Duodenal mucosa (tissue), 2 donors: ENCODE measurements around the gene PDP2.

Experiments
- H3K27ac ChIP-seq: one replicate; pipeline ENCODE4 v1.7.0; 2013; ENCODE audit warnings: low read depth, low read length
- H3K27me3 ChIP-seq, 2 donors: one replicate each; pipeline ENCODE4 v1.7.0; 2013; ENCODE audit warnings: low read length in 2 of 2, control low read depth in 1 of 2; ENCODE audit not compliant: insufficient read depth in 2 of 2, control insufficient read depth in 1 of 2
- H3K36me3 ChIP-seq, 2 donors: one replicate each; pipeline ENCODE4 v1.7.0; 2013; ENCODE audit warnings: low read length in 2 of 2, control low read depth in 1 of 2; ENCODE audit not compliant: insufficient read depth in 2 of 2, control insufficient read depth in 1 of 2
- H3K4me1 ChIP-seq, 2 donors: one replicate each; pipeline ENCODE4 v1.7.0; 2013; ENCODE audit warnings: low read length in 2 of 2, control low read depth in 1 of 2; ENCODE audit not compliant: insufficient read depth in 2 of 2, control insufficient read depth in 1 of 2
- H3K4me3 ChIP-seq, 2 donors: one replicate each; pipeline ENCODE4 v1.7.0; 2013; ENCODE audit warnings: low read length in 2 of 2, low read depth in 1 of 2
- H3K9ac ChIP-seq, 2 donors: one replicate each; pipeline ENCODE4 v1.7.0; 2013; ENCODE audit warnings: low read length in 2 of 2, low read depth in 1 of 2
- H3K9me3 ChIP-seq, 2 donors: one replicate each; pipeline ENCODE4 v1.7.0; 2013; ENCODE audit warnings: low read length in 2 of 2, control low read depth in 1 of 2; ENCODE audit not compliant: control insufficient read depth in 1 of 2

PDP2 gene

GRCh38 chr16:66918803-66919568 lies 38.7 kb downstream of the PDP2 start, which contains the start of gene CDH16:
CDH16 (minus strand) TSS chr16:66918885; CDS start chr16:66918065, 820 bp downstream.
- Histone ChIP-seq H3K27ac (peak within 1 kb of the TSS; percentile 23), H3K27me3 (peaks cover under 1 to 2% of the 10 kb centered on the region in 2 donors), H3K9me3 (no peaks in the 10 kb centered on the region), H3K36me3 (no peaks in the 10 kb centered on the region), H3K9ac (no peak within 1 kb of the TSS), H3K4me3 (no peak within 1 kb of the TSS), H3K4me1 (peaks cover 18 to 28% of the 10 kb centered on the region in 2 donors)

GRCh38 chr16:66919569-66920298 lies 39.4 kb downstream of the PDP2 start:
- Histone ChIP-seq H3K4me3 (no peak overlapping the region), H3K27ac (peak overlapping the region; percentile 23), H3K9ac (no peak overlapping the region), H3K36me3 (no peaks in the 10 kb centered on the region), H3K9me3 (no peaks in the 10 kb centered on the region), H3K4me1 (peaks cover 18 to 33% of the 10 kb centered on the region in 2 donors), H3K27me3 (peaks cover 4 to 5% of the 10 kb centered on the region in 2 donors)

- H3K4me3 ChIP-seq, result no peak overlapping the region
- peaks cover 18 to 35% of the 10 kb centered on the region in 2 donors for H3K4me1 ChIP-seq
- peaks cover 4 to 5% of the 10 kb centered on the region in 2 donors for H3K27me3 ChIP-seq
- no peak overlapping the region for H3K9ac ChIP-seq
- no peaks in the 10 kb centered on the region for H3K36me3 ChIP-seq
- no peaks in the 10 kb centered on the region for H3K9me3 ChIP-seq
- H3K27ac ChIP-seq, result no peak overlapping the region
Measured at GRCh38 chr16:66920299-66920590, 39.9 kb downstream of the PDP2 start.

- H3K9ac ChIP-seq, result no peak overlapping the region
- no peak overlapping the region for H3K27ac ChIP-seq
- H3K27me3 ChIP-seq, result peaks cover 4 to 5% of the 10 kb centered on the region in 2 donors
- H3K9me3 ChIP-seq, result no peaks in the 10 kb centered on the region
- H3K36me3 ChIP-seq, result no peaks in the 10 kb centered on the region
- H3K4me3 ChIP-seq, result no peak overlapping the region
- H3K4me1 ChIP-seq, result peaks cover 18 to 40% of the 10 kb centered on the region in 2 donors
Measured at GRCh38 chr16:66920924-66921680, 40.8 kb downstream of the PDP2 start.

- H3K36me3 ChIP-seq, result no peaks in the 10 kb centered on the region
- H3K4me3 ChIP-seq, result no peak overlapping the region
- H3K9ac ChIP-seq, result no peak overlapping the region
- no peaks in the 10 kb centered on the region for H3K9me3 ChIP-seq
- H3K27ac ChIP-seq, result no peak overlapping the region
- H3K4me1 ChIP-seq, result peaks cover 18 to 40% of the 10 kb centered on the region in 2 donors
- peaks cover 4 to 5% of the 10 kb centered on the region in 2 donors for H3K27me3 ChIP-seq
Measured at GRCh38 chr16:66921729-66922450, 41.6 kb downstream of the PDP2 start.

DNA sequence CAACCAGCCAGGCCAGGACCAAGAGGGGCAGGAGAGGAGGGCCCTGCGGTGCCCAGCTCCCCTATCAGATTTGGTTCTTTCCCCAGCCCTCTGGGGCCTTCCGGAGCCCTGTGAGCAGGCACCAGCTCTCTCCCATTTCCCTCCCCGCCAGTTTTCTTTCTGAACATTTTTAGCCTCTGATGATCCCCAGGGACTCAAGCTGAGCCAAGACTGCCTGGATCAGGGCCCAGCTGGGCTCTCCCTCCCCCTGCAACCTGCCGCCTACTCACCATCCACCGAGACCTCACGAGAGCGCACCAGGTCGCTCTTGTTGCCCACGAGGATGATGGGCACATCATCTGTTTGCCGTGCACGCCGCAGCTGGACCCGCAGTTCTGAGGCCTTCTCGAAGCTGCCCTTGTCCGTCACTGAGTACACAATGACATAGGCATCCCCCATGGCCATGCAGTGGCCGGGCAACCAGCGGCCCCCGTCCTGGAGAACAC lies 43.0 kb downstream of the PDP2 start:
- no peaks in the 10 kb centered on the region for H3K9me3 ChIP-seq
- no peaks in the 10 kb centered on the region for H3K36me3 ChIP-seq
- peaks cover 18 to 36% of the 10 kb centered on the region in 2 donors for H3K4me1 ChIP-seq
- H3K27ac ChIP-seq, result peak overlapping the region; percentile 10
- peak overlapping the region in 1 of 2 donors; percentile 6 for H3K9ac ChIP-seq
- H3K27me3 ChIP-seq, result peaks cover 4 to 5% of the 10 kb centered on the region in 2 donors
- H3K4me3 ChIP-seq, result peak overlapping the region in 1 of 2 donors; percentile 40

DNA sequence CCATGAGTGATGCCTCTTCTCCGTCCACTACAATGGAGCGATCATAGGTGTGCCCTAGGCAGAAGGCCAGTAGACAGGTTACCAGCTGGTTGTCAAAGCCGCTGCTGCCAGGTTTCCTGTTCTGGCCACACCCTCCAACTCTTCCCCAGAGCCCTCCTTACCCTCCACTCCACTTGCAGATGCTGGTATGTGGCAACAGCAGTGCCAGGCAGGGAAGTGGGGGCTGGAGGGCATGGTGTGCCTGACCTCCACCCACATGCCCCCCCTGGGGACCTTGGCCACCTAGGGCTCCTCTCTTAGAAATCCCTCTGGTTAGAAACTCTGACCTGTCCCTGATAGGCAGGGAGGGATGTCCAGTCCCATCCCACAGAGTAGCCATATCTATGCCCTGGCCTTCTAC lies 43.6 kb downstream of the PDP2 start:
- H3K4me3 ChIP-seq, result peak overlapping the region in 1 of 2 donors; percentile 40
- peaks cover 13 to 35% of the 10 kb centered on the region in 2 donors for H3K4me1 ChIP-seq
- H3K36me3 ChIP-seq, result no peaks in the 10 kb centered on the region
- H3K9me3 ChIP-seq, result no peaks in the 10 kb centered on the region
- H3K27me3 ChIP-seq, result peaks cover 4 to 5% of the 10 kb centered on the region in 2 donors
- H3K27ac ChIP-seq, result no peak overlapping the region
- peak overlapping the region in 1 of 2 donors; percentile 6 for H3K9ac ChIP-seq

GRCh38 chr16:66924527-66925321 lies 44.4 kb downstream of the PDP2 start:
- Histone ChIP-seq H3K9me3 (no peaks in the 10 kb centered on the region), H3K27me3 (peaks cover 4 to 5% of the 10 kb centered on the region in 2 donors), H3K9ac (no peak overlapping the region), H3K36me3 (no peaks in the 10 kb centered on the region), H3K4me3 (peak overlapping the region; percentile 43 to 58), H3K4me1 (peaks cover 4 to 30% of the 10 kb centered on the region in 2 donors), H3K27ac (no peak overlapping the region)

DNA sequence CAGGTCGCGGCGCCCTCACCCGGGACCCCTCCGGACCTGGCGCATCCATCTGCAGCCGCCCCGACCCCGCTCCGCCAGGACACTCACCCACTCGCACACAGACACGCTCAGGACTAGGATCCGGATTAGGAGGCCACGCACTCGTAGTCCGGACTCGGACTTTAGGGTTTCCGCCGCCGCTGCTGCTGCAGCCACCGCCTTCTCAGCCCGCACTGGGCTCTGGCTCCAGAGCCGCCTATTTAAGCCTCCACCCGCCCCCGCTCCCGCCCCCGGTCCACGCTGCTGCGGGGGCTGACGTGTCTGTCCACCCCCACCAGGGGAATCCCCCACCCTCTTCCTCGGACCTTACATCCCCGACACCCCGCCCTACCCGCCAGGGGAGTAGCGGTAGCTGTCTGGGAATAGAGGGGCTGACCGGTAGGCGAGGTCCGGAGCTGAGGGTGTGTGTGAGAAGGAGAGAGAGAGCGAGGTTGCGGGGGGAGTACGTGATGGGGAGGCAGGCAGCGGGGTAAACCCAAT lies 45.1 kb downstream of the PDP2 start, which contains the start of gene RRAD:
RRAD (minus strand) TSS at position 214 of the 519 bp plus-strand sequence. CDS start 356 bp downstream, outside the sequence.
- Histone ChIP-seq H3K4me3 (peak within 1 kb of the TSS; percentile 43 to 58), H3K27ac (peak within 1 kb of the TSS; percentile 20), H3K36me3 (no peaks in the 10 kb centered on the region), H3K27me3 (peaks cover 4 to 5% of the 10 kb centered on the region in 2 donors), H3K4me1 (peaks cover 4 to 32% of the 10 kb centered on the region in 2 donors), H3K9ac (no peak within 1 kb of the TSS), H3K9me3 (no peaks in the 10 kb centered on the region)
